HUDEP-2 (cell line): ENCODE data around the gene MBD5.

Experiments used
- DNase-seq, 76 experiments: peaks; one replicate each; lab custom pipeline; 2025; ENCODE audit not compliant: unreplicated experiment in 76 of 76; lab: John Stamatoyannopoulos, UW

The MBD5 gene

DNA sequence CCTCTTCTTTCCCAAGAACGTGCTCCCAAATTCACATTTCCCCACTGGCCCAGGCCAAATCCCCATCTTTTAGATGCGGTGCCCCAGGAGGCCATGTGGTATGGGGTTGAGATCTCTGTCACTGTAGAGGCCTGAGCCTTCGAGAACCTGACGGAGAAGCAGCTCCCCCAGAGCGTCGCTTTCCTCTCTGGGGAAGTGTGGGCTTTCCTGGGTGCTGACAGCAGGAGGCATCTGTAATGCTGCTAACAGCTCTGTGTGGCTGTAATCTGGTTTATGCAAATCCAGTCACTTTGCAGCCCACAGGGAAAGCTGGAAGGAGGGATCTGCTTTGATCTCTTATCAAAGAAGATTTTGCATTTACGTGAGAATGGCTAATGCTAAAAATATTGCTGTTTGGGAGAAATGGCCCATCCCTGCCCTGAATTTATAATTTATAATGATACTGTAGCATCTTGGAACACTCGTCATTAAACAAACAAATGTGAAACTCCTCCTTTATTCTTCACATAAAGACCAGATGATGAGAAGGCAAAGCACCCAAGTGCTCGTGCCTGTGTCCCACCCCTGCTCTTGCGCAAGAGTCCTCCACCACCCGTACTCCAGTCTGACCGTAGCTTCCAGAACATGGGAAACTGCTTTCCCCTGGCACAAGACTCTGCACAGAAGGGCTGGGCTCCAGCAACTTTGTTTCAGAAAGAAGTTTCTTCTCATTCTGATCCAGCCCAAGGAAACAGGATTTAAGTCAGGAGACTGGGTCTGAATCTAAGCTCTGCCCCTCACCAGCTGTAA lies 513.7 kb downstream of the MBD5 start:
- no peak for DNase-seq

DNA sequence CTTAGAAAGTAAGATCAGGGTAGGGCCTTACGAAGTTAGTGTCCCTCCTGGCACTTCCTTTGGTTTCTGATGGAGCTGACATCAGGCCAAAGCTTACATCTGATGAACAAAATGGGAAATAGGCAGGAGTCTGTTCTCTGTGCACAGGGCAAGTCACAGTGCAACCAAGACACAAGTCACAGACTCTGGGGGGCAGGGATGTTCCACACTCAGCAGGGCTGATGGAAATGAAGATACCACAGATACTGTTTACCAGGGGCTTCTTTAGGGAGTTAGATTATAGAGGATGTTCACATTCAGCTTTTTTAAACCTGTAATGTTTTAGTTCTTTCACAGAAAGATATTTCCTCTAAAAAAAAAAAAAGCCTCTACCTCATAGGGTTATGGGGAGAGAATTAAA lies 517.5 kb downstream of the MBD5 start:
- DNase-seq = no peak

DNA sequence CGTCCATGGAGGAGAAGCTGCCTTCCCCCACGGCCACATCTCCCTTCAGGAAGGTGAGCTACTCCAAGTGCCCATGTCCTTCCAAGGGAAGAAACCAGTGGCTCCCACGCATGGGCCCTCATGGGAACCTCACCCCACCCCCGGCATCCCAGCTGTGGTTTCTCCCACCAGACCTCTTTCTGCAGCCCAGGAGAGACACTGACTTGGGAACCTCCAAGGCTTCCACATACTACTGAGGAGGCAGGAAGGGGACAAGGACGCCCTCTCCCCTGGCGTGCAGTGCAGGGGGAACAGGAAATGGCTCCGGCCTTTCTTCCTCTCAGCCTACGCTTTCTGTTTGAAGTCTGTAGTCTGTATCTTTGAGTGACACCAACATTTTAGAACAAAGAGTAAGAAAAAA lies 519.1 kb downstream of the MBD5 start:
- DNase-seq = no peak

DNA sequence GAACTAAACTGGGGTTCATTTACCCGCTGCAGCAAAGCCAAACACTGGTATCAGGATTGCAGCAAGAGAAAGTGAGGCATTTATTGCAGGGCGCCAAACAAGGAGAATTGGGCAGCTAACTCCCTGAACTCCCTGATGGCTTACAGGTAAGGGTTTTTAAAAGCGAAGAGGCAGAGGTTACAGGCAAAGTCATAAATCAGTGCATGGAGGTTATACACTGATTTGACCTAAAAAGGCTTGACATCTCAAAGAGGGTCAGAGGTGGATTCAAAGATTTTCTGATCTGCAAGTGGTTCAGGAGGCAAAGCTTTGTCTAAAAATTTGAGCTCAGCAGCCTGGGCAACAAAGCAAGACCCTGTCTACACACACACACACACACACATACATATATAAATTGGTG lies 520.9 kb downstream of the MBD5 start:
- DNase-seq = no peak

DNA sequence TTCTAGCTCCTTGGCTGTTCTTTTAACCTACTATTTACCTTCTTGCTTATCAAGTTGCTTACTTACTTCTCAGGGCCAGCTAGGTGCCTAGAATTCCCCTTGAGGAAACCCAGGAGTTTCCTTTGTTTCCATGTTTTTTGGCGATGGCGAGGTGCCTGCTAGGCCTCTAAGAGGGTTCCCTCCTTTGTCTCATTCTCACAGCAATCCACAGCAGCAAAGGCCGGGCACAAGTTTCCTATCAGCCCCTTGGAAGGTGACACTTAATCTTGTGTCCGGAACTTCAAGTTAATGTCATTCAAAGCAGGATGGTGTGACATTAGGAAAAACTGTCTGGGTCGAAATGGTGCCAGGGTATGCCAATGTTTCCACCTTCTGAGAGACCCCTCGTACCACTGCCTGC lies 521.7 kb downstream of the MBD5 start:
- no peak for DNase-seq

DNA sequence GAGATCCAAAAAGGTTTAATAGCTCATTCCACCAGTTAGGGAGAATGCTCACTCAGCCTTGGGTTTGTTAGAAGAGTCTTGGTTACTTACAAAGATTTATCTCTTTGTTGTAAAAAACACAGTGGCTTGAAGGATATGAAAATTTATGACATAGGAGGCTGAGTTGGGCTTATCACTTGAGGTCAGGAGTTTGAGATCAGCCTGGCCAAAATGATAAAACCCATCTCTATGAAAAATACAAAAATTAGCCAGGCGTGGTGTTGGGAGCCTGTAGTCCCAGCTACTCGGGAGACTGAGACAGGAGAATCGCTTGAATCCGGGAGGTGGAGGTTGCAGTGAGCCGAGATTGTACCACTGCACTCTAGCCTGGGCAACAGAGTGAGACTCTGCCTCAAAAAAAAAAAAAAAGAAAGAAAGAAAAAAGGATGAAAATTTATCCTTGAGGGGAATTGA lies 522.2 kb downstream of the MBD5 start:
- peak in 47 of 76 experiments; percentile 3 to 75 (median 33) for DNase-seq

DNA sequence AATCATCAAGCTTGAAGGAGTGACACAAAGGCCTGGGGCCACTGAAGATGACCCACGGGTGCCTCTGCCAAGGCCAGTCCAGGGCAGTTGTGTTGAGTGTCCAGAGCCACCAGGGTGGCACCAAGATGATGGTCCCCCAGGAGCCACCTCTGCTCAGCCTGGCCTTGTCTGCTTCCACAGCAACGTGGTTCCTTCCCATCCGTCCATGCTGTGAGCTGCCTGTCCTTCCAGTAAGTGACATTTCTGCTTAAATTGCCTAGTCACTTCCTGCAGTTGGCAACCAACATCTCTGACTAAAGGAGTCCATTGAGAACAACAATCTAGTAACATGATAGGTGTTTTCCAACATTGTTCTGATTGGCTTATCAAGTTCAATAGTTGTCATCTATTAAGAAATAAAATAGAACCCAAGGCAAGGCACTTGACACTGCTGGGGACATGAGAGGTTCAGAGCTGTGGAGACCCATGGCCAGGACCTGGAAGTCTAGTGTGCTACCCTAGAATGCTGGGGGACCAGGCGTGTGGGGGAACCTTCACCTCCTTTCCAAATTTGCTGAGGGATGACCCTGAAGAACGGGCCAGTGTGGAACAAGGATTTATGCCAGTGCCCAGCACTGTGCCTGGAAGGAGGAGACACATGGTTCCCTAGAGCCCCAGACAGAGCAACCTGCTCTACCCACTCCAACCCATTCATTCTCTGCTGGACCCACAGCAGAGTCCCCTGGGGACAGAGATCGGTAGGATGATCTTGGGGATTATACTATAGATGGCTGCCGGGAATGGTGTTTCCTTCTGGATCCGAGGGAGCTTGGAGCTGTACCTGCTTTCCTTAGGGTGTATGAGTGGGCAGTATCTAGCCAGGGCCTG lies 524.7 kb downstream of the MBD5 start:
- no peak for DNase-seq

DNA sequence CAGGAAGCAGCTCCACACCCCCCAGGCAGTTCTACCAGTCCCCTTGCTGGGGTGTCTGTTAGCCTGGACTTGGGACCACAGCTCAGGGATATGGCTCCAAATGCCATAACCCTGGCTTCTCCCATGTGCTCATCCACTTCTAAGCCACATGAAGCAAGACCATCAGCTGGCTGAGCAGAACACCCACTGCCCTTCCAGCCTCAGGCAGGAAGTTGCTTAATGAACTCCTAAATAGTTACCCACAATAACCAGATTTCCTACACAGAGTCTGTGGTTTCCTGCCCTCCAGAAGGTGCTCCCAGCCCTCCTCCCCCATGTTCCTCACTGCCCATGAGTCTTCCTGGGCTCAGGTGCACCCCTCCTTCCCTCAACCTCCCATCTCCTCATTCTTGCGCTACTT lies 525.4 kb downstream of the MBD5 start:
- no peak for DNase-seq

DNA sequence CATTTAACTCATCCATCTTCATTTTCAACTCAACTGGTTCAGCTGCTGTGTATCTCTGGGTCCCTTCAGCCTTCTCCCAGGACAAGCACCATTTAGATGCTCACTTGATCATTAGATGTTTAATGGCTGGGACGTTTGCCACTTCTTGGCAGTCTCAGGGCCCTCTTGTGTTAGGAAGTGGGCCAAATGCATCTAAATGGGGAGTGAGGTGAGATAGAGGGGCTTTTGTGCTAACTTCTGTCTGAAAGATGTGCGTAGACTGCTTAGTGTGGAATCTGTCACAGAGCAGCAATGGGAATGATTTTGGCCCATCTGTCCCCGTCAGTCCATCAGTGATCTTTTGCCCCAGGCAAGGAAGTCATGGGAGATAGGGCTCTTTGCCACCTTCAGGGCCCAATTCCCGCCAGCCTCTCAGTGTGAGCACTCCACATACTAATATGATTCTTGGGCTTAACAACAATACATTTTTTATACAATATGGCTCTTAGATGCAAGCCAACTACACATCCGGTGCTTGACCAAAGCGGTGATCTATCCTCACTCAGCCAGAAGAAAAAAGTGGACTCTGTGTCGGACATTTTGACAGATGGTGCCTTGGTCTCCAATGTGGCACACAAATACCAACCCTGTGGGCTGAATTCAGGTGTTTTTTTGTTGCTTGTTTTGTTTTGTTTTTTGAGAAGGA lies 528.0 kb downstream of the MBD5 start:
- no peak for DNase-seq

DNA sequence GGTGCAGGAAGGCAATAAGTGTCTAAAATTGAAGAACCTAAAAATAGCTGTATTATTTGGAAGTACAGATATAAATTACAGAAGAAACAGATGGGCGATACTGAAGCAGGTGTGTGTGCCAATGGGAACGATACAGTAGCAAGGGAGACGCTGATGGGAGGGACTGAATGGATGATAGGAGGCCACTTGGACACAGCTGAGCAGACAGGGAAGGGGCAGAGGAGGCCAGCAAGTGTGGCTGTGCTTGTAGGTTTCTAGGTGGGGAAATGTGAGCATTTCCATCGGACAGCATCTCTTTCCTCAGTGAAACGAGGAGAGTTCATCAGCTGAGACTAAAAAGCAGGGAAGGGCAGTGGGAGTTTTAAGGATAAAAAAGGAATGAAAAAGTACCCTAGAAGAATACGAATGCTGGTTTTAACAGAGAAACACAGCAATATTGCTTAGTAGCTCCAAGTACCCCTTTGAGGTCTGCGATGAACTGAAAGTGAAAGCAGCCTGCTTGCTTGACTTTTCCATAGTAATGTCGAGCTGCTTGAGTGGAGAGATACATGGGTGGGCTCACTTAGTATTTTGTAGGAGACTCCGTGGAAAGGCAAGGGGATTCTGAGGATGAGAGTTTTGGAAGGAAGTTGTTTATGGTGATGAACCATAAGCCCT lies 531.9 kb downstream of the MBD5 start:
- DNase-seq = no peak

DNA sequence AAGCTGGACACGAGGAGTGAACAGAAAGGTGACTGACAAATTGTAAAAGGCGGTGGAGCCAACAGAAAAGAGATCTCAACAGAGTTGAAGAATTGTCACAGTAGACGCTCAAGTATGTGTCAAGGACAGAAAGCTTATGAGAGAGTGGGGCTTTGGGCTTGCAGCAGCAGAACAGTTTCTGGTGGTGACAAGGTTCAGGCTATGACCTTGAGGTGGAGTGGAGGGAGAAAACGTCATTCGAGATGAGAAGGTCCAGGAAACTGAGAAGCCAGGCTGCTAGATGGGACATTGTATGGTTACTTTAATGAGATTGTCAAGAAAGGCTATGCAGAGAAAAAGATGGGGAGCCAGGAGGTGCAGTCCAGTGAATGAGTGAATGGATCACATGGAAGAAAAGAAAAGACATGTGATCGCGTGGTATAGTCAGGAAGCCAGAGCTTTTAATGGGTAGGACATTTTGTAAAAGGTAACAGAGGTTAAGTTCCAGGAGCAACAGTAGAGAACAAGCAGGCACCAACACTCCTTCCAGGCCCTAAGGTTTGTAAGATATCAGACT lies 532.5 kb downstream of the MBD5 start:
- DNase-seq = no peak

DNA sequence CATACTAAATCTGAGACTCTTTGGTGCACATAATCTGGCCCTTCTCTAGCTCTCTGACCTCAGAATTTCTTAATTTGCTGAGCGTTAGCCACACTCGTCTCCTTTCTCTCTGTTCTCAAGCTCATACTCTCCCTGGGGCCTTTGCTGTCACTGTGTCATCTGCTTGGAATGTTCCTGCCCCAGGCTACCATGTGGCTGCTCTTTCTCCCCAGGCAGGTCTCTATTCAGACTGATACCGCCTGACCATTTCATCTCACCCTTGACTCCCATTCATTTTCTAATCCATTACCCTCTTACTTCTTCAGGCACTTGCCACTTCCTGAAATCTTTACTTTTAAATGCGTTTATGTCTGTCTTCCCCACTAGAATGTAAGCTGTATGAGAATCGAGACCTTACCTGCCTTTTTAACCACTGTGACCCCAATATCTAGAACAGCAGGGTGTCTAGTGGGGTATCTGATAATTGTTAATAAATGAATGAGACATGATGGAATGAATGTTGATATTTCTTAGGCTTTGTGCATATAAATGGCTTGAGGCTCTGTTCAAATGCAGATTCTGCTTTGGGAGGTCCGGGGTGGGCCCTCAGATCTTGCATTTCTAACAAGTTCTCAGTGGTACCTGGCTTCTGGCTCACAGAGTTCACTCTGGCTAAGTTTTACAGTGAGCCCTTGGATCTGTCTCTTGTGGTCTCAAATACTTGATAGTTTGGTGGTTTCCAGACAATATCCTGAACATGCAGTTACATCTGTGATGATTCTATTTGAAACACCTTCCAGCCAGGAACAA lies 533.8 kb downstream of the MBD5 start:
- no peak for DNase-seq

DNA sequence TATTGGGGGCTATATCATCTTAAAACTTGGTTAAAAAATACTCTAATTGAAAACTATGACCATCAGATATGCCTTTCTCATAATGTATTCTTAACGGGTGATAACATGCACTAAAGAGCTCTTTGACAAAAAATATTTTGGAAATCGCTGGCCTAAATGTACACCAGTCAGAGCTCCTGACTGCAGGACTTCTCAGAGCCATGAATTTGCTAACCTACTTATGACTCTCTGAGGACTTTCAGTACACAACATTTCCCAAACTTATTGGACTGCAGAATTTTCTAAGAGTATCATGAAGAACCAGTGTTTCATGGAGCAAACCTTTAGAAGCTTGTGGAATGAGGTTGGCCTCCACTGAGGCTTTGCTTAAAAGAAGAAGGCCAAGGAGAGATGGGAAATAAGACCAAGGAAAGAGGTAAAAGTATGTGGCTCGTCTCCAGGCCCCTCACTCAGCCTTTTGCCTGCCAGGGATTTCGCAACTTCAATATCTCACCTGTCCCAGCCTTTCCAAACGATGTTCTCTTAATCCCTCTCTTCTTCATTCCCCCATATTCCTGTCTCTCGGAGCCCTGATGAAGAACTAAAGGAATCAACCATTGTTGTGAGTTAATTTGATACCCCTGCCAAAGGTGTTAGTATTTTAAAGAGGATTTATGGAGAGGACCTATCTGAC lies 534.9 kb downstream of the MBD5 start:
- DNase-seq = no peak

DNA sequence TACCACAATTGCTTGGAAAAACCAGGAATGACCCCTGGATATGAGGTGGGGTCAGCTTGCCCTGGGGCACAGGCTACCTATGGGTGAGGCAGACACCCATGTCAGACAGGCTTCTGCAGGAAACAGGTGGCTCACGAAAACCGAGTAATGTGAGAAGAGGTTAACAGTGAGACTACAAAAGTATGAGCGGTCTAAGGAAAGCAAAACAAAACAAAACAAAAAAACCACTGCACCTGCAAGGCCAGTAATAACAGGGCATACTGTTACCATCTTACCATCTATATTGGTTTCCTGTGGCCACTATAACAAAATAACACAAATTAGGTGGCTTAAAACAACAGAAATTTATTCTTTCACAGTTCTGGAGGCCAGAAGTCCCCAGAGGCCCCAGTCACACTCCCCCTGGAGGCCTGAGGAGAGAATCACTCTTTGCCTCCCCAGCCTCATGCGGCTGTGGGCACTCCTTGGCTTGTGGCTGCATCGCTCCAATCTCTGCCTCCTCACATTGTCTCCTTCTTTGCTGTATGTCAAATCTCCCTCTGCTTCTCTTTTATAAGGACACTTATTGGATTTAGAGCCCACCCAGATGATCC lies 537.0 kb downstream of the MBD5 start:
- peak in 1 of 76 experiments; percentile 12 for DNase-seq

DNA sequence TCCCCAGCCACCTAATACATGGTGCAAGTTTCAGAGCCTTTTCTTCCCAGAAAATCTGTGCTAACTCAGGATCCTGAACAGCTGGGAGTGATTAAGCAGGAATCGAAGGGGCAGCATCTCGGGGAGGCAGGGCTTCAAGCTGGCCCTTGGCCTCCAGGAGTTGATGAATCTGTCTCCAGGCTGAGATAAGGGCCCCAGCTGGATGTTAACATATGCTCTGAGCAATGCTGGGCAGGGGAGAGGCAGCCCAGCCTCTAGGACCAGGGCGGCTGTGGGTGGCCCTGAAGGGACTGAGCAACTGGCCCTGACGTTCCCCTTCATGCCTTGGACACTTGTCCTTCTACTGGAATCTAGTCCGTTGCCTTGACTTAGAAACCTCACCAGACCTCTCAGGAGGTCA lies 539.6 kb downstream of the MBD5 start:
- no peak for DNase-seq

DNA sequence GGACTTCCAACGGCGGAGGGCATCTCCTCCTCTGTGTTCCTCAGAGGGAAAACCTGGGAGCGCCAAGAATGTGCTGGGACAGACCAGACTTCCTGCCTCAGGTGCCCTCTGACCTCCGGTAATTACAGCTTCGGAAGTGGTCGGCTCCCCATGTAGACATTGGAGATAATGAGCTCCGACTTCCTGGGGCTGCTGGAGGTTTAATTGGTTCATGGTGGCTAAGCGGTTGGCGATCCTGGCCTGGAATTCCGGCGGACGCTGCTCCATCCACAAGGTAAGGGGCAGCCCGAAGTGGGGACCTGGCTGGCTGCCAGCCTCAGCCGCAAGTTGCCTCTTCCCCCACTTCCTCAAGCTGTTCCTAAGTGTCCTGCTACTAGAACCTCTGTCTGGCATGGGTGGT lies 540.5 kb downstream of the MBD5 start:
- no peak for DNase-seq

DNA sequence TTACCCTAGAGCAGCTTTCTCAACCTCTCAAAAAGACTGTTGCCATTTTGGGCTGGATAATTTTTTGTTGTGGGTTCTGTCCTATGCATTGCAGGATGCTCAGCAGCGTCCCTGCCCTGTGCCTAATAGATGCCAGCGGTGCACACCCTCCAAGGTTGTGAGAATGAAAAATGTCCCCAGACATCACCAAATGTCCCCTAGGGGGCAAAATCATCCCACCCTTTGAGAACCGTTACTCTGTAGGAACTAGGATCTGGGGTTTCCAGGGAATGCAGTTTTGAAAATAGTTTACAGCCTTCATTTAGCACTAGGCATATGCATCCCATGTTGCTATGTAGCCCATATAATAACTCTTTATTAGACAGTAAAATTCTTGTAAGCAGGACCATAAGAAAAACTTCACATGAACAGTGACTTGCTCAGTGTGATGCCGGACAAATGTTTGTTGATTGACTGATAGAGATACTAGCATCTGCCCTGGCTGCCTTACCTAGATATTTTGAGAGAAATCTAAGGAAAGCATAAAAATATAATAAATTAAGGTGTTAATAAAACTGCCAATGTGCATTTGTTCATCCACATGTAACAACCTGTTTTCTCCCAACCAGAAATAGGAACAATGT lies 544.5 kb downstream of the MBD5 start:
- no peak for DNase-seq
